ENCODE results near the gene MARVELD1.
"Not testable (repeated sequence)": the region's sequence is repeated elsewhere in the genome, so short reads cannot be mapped to it uniquely, and the experiment has no call there.

The MARVELD1 gene

GRCh38 chr10:97676770-97677581, 36.6 kb upstream of the MARVELD1 start:
- DNase-seq (ENCODE audit: extremely low read depth, low read depth): peak; percentile 25
- TF ChIP-seq, protein P1, sequence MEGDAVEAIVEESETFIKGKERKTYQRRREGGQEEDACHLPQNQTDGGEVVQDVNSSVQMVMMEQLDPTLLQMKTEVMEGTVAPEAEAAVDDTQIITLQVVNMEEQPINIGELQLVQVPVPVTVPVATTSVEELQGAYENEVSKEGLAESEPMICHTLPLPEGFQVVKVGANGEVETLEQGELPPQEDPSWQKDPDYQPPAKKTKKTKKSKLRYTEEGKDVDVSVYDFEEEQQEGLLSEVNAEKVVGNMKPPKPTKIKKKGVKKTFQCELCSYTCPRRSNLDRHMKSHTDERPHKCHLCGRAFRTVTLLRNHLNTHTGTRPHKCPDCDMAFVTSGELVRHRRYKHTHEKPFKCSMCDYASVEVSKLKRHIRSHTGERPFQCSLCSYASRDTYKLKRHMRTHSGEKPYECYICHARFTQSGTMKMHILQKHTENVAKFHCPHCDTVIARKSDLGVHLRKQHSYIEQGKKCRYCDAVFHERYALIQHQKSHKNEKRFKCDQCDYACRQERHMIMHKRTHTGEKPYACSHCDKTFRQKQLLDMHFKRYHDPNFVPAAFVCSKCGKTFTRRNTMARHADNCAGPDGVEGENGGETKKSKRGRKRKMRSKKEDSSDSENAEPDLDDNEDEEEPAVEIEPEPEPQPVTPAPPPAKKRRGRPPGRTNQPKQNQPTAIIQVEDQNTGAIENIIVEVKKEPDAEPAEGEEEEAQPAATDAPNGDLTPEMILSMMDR (IDR thresholded peaks at IDR 0.05; ENCODE audit: low read depth, low read length): peak; percentile 83

DNA sequence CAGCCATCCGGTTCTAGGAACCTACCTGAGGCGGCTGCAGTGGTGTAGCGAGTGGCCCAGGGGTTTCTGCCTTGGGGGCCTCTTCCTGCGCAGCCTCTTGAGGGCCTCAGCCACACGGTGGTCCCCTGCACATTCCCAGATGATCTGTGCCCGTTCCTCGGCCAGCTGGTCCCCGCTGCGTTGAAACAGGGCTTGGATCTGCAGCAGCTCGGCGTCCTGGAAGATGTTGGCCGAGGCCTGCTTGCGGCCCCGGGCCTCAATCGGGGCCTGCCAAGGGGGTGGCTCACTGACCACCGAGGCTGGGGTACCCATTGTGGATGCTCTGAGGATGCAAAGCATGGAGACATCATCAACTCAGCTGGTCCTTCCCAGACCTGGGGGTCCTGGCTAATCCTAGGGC, 33.9 kb upstream of the MARVELD1 start:
- no peak for DNase-seq (ENCODE audit: extremely low read depth, low read depth)

DNA sequence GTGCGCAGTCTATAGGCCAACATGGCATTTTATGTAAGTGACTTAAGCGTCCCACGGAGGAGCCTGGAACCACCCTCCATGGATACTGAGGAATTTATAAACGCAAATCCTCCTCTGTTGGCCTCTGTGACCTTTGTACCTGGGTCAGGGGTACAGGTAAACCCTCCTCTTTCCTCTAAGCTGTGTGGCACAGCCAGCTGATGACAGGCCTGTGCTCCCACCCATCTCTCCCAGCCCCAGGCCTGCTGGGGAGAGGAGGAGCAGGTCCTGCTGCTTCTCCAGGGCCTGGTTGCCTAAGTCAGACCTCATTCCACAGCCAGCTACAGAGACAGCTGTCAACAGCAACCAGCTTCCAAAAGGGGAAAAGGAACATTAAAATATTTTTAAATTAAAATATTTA, 31.5 kb upstream of the MARVELD1 start:
- TF ChIP-seq, protein P1 (IDR thresholded peaks at IDR 0.05; ENCODE audit: low read depth, low read length): no peak
- no peak for DNase-seq (ENCODE audit: extremely low read depth, low read depth)

More for the DNA sequence above, 33.9 kb upstream of the MARVELD1 start:
- TF ChIP-seq, protein P1 (IDR thresholded peaks at IDR 0.05; ENCODE audit: low read depth, low read length): no peak

- TF ChIP-seq, protein P1 (IDR thresholded peaks at IDR 0.05; ENCODE audit: low read depth, low read length): peak; percentile 4
- no peak for DNase-seq (ENCODE audit: extremely low read depth, low read depth)
Measured at GRCh38 chr10:97683556-97684367, 29.8 kb upstream of the MARVELD1 start.

DNA sequence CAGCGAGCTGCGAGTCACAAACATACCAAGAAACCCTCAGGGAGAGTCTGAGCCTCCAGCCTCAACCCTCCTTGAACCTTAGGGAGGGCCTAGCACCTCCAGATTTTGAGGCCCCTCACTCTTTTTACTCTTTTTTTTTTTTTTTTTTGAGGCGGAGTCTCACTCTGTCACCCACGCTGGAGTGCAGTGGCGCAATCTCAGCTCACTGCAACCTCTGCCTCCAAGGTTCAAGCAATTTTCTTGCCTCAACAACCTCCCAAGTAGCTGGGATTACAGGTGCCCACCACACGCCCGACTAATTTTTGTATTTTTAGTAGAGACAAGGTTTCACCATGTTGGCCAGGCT, 29.2 kb upstream of the MARVELD1 start:
- DNase-seq (ENCODE audit: extremely low read depth, low read depth): not testable (repeated sequence)

DNA sequence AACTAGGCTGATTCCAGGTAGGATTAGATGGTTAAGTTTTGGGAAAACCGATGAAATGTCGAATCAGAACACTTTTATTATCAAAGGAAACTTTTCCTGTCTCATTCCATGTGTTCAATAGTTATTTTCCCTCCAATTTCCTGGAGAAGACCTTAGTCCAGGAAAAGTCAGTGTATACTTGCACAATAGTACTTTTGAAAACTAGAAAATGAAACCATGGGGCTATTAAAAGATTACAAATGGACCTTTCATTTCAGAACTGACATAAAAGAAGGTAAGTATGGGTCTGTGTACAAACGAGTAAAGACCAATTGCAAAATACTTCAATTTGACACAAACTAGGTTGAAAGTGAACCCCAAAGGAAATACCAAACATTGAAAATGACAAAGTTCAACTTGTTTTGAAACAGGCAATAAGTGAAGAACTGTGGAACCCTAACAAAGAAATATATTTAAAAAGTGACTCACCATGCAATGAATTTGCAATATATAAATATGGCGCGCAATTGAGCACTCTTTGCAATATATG, 28.6 kb upstream of the MARVELD1 start:
- no peak for DNase-seq (ENCODE audit: extremely low read depth, low read depth)
- TF ChIP-seq, protein P1 (IDR thresholded peaks at IDR 0.05; ENCODE audit: low read depth, low read length): no peak

GRCh38 chr10:97685395-97685958, 28.1 kb upstream of the MARVELD1 start:
- TF ChIP-seq, protein P1 (IDR thresholded peaks at IDR 0.05; ENCODE audit: low read depth, low read length): peak; percentile 40
- no peak for DNase-seq (ENCODE audit: extremely low read depth, low read depth)
